Stimulated activated CD4-positive, alpha-beta T cell treated with anti-CD3 and anti-CD28 coated beads, Interleukin-1b, Interleukin-23, amount 100 ng/mL, for 4 hours (primary cell): ENCODE results near the gene TGDS.

ENCODE experiments used
- DNase-seq, 2 donors: peaks; one replicate each; pipeline ENCODE4 v3.0.0-alpha.2; 2020; ENCODE audit warnings: low read depth in 2 of 2

Gene TGDS

DNA sequence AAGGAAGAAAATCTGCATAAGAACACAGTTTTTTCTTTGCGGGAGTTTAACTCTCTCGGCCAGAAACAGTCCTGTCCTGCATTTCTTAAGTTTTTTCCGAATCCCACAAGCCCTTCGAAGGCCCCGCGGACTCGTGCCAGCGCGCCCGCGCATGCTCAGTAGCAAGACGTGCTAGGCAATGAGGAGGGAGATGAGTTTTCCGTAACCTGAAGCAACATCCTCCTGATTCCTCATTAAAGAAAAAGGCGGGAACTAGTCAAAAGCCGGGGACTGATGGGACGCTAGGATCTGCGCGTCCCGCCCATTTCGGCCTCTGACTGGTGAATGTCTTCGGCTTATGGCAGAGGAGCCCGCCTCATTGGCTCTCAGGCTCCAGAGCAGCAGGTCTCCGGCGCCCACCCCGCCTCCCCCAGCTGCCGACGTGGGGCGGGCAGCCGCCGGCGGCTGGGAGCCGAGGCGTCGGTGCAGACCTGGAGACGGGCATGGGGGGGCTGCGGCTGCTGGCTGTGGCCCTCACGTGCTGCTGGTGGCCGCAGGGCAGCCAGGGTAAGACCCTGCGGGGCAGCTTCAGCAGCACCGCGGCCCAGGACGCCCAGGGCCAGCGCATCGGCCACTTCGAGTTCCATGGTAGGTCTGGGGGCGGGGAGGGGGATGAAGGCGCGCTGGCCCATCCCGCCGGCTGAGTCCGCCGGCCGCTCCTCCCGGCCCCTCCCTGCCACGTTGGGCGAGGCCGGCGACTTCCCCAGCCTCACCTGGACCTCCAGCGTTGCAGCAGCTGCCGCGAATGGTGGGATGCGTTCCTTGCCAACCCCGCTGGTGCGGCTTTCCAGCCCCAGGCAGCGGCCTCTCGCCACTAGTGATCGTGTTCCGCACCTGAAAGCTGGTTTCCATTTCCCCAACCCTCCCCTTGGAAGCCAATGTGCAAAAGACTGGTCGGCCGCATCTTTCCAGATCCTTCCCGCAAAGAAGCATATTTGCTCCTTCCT, 5.8 kb upstream of the TGDS start, which contains the start of gene GPR180:
TSS of gene GPR180 (plus strand) at position 412 of the 986 bp plus-strand sequence. CDS start at position 483, 71 bp downstream.
- DNase-seq, result peak; percentile 80 to 83

GRCh38 chr13:94599877-94600276, 3.9 kb upstream of the TGDS start:
- no peak for DNase-seq

GRCh38 chr13:94598281-94598680, 2.3 kb upstream of the TGDS start:
- DNase-seq, result no peak

DNA sequence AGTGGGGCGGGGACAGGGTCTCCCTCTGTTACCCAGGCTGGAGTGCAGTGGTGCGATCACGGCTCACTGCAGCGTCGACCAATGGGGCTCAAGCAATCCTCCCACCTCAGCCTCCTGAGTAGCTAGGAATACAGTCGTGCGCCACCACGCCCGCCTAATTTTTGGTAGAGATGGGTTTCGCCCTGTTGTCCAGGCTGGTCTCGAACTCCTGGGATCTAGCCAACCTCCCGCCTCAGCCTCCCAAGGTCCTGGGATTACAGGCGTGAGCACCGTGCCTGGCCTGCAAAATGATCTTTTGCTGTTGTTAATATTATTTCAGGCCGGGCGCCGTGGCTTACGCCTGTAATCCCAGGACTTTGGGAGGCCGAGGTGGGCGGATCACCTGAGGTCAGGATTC, 621 bp upstream of the TGDS start:
- no peak for DNase-seq

DNA sequence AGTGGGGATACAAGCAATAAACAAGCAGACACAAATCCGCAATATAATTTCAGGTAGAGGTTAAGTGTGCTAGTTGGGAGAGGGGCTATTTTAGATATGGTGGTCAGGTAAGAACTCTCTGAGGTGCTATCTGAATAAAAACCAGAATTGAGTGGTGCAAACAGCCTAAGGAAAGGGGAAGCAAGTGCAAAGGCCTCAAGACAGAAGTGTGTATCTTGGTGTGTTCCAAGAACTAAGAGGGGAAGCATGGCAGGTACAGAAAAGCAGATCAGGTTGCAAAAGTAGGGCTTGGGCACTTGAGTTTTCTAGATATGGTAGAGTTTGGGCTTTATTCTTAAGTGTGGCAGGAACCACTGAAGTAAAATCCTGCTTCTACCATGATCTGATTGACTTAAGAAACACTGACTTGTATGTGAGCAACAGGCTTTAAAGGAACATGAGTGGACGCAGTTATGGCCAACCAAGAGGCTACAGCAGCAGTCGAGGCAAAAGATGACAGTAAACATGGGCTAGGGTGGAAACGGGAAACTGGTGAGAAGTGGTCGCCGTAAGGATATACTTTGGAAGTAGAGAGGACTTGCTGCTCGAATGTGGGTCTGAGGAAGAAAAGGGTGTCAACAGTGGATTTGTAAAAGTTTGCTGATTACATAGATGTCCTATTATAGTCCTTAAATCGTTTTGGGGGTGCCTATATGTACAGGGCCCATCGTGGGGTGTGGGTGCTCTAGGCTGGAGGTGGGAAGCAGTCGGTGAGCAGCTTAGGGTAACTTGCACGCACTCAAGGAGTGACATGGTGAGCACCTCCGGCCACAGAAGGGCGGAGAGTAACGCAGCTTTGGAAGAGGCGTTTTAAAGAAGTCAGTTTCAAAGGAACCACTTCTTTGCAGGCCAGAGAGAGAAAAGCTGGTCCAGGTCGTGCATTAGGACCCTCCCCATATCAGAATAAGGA, 677 bp downstream of the TGDS start:
- peak in 1 of 2 donors; percentile 11 for DNase-seq

DNA sequence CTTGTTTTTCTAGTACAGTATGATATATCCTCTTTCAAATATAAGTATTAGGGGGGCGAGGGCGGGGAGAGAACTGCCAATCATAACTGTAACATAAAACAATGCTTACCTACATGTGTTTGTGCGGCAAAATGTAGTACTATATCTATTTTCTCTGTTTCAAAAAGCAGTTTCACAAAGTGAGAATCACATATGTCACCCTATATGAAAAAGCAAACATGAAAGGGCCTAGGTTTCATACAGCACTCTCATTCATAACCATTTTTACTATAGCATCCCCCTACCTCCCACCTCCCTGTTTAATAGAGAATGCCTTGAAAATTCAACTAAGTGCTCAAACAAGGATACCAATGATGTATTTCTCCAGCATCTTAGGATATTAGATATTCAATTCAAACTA, 5.2 kb downstream of the TGDS start:
- no peak for DNase-seq

GRCh38 chr13:94588541-94588940, 7.4 kb downstream of the TGDS start:
- no peak for DNase-seq

- no peak for DNase-seq
These were observed 9.6 kb downstream of the TGDS start for GRCh38 chr13:94586371-94586770.

DNA sequence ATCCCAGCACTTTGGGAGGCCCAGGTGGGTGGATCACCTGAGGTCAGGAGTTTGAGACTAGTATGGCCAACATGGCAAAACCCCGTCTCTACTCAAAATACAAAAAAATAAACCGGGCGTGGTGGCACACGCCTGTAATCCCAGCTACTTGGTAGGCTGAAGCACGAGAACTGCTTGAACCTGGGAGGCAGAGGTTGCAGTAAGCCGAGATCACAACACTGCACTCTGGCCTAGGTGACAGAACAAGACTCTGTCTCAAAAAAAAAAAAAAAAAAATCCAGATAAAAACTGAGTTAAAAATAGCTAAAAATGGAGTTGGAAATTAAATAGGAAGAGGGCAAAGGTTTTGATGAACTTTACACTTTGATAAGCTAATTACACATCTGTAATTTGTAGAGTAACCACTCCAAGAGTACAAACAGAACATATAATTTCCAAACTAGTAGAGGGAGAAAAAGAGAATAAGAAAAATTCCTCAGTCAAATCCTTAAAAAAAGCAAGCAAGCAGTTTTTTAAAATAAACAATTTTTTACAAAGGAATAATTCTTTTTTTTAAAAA, 10.3 kb downstream of the TGDS start:
- DNase-seq, result no peak

DNA sequence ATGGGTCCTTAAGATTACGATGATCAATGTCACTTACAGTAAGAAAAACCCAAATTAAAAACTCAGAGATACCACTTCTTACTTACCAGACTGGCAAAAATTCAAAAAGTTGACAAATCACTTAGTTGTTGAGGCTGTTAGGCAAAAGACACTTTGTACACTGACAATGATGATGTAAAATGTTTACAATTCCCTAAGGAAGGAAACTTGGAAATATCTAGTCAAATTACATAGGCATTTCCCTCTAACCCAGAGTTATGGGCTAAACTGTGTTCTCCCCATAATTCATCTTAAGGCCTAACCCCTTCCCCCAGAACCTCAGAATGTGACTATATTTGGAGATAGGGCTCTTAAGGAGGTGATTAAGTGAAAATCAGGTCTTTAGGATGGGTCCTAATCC, 12.0 kb downstream of the TGDS start:
- no peak for DNase-seq

DNA sequence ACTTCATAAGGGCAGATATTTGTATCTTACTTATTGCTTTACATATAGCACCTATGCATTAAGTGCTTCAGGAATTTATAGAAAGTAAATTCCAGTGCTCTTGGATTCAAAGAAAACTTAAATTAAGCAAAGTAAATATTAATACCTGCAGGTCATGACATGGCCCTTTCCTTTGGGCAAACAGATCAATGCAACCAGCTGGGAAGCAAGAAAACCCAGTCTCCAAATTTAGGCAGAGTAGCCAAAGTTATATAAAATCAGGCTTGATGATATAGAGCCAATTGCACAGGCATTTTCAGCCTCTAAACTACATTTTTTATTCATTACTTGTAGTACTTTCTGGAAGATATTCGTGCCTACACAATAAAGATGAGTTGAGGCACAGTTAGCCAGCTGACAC, 16.9 kb downstream of the TGDS start:
- DNase-seq, result no peak

GRCh38 chr13:94569615-94570014, 26.3 kb downstream of the TGDS start:
- no peak for DNase-seq

- no peak for DNase-seq
These were observed 27.5 kb downstream of the TGDS start for GRCh38 chr13:94568443-94568842.

DNA sequence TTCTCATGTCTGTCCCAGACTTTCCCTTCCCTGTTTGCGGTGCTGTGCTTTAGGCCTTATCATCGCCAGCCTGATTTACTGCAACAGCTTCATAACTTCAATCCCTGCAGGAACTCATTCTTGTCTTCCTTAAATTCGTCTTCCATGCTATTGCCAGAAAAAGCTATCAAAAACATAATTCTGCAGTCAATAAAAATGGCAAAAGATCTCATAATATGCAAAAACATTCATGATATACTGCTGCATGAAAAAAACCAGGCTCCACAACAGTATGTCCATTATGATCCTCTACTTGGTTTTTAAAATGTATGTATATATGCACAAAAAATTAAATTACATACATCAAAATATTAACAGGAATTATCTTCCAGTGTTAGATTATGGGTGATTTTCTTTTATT, 28.4 kb downstream of the TGDS start:
- no peak for DNase-seq

- no peak for DNase-seq
These were observed 34.8 kb downstream of the TGDS start for GRCh38 chr13:94561126-94561525.

GRCh38 chr13:94560116-94560515, 35.8 kb downstream of the TGDS start:
- no peak for DNase-seq

GRCh38 chr13:94559222-94559795, 36.6 kb downstream of the TGDS start:
- no peak for DNase-seq

DNA sequence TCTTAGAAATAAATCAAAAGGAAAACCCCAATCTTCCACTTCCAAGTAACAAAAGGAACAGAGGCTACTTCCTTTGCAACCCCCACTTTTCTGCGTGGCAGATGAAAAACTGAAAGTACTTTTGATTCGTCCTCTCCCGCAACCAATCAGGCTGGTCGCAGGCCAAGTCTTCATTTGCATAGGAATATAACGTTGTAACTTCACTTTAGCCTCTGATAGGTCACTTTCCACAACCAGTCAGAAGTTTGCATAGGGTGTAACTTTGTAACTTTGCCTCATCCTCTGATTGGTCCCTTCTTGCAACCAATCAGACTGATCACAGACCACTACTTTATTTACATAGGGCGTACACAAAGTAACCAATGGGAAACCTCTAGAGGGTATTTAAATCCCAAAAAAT, 37.2 kb downstream of the TGDS start:
- no peak for DNase-seq

DNA sequence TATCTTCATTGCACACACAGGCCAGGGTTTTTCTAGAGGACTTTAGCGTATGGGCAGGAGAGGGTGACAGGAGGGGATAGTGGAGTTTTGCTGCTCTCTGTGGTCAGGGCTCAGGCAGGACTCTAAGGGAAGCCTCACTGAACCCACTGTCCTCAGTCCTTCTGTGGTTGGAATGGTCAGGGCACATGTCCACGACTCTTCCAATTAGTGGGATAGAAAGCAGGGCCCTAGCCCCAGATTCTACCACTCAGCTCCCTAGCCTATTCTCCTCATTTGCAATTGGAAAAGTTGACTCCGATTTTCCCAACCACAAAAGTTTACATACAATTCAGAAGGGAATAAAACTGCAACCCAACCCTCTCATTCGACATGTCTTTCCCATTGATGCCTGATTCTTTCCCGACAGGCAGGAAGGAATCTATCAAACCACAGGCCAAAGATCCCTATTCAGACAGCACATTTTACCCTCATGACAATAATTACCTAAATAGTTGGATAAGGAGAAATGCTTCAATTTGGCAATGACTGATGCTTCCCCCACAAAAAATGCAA, 38.2 kb downstream of the TGDS start:
- no peak for DNase-seq

DNA sequence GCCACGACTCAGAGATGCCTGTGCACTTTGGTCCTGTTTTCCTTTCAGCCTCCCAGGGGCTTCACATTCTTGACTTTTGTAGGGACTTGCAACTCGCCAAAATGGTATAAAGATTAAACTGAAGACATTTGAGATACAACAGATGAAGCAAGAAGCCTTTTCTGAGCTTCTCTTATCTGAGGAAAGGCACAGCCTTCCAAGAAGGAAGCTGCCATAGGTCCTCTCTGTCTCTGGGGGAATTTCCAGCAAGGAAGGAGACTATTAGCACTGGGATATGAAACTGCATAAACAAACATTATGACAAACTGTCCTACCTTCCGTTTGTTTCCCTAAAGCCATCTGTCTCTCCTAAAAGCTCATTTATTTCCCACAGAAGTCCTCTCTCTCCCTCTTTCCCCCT, 39.3 kb downstream of the TGDS start:
- no peak for DNase-seq

- DNase-seq, result no peak
These were observed 39.9 kb downstream of the TGDS start for GRCh38 chr13:94556041-94556440.
